Breast epithelium (tissue), 3 donors: ENCODE measurements around the gene USPL1.

Experiments
- POLR2A ChIP-seq: fragments of 450-650 bp; IDR thresholded peaks from one replicate; pipeline ENCODE4 v1.6.1; 2016; ENCODE audit warnings: antibody characterized with exemption, mild to moderate bottlenecking, moderate library complexity
- POLR2AphosphoS5 ChIP-seq, 3 donors: sonication (generic); formaldehyde crosslinking; IDR thresholded peaks; one replicate each; pipeline ENCODE4 v1.6.1; 2017; ENCODE audit warnings: antibody characterized with exemption in 3 of 3
- TF ChIP-seq, protein P1 (sequence below), 3 donors: fragments of 450-650 bp; IDR thresholded peaks; one replicate each; pipeline ENCODE4 v1.5.1; 2016 to 2017; ENCODE audit warnings: antibody characterized with exemption in 3 of 3, mild to moderate bottlenecking in 3 of 3, moderate library complexity in 3 of 3

GRCh38 chr13:30629527-30629926, 11.8 kb downstream of the USPL1 start:
- TF ChIP-seq, protein P1, sequence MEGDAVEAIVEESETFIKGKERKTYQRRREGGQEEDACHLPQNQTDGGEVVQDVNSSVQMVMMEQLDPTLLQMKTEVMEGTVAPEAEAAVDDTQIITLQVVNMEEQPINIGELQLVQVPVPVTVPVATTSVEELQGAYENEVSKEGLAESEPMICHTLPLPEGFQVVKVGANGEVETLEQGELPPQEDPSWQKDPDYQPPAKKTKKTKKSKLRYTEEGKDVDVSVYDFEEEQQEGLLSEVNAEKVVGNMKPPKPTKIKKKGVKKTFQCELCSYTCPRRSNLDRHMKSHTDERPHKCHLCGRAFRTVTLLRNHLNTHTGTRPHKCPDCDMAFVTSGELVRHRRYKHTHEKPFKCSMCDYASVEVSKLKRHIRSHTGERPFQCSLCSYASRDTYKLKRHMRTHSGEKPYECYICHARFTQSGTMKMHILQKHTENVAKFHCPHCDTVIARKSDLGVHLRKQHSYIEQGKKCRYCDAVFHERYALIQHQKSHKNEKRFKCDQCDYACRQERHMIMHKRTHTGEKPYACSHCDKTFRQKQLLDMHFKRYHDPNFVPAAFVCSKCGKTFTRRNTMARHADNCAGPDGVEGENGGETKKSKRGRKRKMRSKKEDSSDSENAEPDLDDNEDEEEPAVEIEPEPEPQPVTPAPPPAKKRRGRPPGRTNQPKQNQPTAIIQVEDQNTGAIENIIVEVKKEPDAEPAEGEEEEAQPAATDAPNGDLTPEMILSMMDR (IDR thresholded peaks at IDR 0.05): no peak
- no peak for TF ChIP-seq POLR2A
- TF ChIP-seq POLR2AphosphoS5 (IDR thresholded peaks at IDR 0.05): no peak
